Activated CD4-positive, alpha-beta T cell treated with anti-CD3 and anti-CD28 coated beads for 24 hours (primary cell): ENCODE results near the gene CNTNAP5.

Source experiments
- DNase-seq, 2 donors: peaks; one replicate each; pipeline ENCODE4 v3.0.0-alpha.2; 2020; ENCODE audit warnings: low read depth in 2 of 2

CNTNAP5 gene

DNA sequence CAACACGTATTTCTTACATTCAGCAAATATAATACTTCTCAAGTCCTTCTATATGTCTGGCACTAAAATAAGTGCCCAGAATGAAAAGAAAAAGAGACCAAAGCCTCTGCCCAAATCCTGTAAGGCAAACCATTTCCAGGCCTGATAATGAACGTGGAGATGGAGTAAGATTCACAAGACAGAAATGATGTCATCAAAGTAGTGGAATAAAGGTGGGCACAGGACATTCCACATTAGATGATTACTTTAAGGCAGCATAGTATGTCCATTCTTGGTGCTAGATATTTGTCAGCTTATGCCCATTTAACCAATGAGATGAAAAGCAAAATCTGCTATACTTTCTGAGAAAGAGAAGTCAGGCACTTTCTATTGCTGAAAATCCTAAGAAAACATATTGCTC lies 38.5 kb downstream of the CNTNAP5 start:
- no peak for DNase-seq

DNA sequence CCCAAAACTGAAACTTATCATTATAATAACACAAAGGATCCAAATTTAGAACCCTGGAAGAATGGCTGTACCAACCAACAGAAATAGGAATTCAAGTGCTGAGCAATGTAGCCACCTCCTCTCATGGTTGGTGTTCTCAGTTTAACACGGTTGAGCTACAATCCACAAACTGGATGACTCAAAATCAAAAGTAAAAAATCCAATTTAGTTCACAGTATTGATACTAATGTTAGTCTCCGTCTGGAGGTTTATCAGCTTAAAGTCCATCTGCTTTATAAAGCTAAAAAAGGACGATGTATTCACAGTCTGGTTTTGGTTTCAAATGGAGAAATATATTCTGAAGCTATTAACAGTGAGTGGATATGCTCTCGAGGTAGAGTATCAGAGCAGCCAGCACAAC lies 40.5 kb downstream of the CNTNAP5 start:
- no peak for DNase-seq

DNA sequence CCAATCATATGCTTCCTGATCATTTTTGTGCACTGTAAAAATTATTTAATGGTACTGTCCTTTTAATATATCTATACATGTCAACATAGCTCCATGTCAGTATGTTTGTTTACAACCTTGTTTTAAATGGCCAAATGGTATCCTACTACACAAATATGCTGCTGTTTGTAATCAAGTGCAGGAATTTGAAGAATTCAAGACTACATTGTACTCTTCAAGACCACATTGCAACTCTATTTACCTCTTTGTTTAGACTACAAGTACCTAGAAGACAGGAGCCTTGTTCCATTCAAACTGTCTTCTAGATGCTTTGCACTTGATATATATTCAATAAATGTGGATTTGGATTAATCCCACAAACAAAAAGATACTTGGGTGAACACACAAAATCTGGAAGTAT lies 41.7 kb downstream of the CNTNAP5 start:
- DNase-seq, result no peak

DNA sequence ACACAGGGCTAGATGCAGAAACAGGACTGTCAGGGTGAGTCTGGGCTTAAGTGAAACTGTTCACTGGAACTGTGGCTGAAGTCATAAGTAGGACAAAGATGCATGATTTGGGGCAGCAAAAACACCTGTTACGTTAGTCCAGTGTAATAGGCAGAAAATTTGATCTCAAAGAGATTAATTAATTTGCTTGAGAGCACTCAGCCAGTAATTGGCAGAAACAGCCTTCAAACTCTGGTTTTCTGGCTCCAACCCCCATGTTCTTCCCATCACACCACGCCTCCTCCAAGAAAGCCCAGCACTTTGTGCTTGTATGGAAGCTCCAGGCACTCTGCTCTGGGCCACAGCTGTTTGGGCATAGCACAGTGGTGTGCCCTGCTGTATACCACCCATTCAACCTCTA lies 54.0 kb downstream of the CNTNAP5 start:
- no peak for DNase-seq

DNA sequence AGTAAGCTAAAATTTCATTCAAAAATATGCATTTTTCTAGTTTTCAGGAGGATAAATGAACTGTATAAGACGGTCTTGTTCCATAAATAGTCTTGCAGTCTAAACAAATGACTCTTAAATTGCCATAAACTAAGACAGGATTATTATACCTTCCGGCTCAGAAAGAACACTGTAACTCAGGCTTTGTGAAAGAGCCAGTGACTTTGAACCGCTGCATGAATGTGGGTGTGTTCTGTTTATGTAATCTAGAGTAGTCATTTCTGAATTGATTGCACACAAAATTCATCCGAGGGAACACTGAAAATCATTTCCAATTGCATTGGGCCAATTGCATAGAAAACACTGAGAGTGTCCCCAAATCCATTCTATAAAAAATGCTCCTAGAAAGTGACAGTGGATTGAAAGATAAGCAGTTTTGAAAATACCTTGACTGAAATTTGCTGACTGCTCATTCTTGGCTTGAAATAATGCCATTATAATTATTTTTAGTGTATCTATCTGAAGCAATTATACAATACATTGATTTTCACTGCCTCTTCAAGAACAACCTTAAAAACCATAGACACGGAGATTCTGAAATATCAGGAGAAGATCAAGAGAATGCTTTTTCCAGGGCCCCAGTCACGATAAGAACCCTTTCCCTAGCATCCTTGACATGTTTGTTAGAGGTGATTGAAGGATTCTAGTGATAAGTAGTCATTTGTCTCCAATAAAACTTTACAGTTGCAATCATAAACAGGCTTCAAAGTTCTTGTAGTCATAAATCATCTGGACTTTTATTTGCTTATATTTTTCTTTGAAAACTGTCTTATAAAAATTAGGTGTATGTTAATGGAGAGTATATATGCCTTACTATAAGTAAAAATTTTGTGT lies 55.4 kb downstream of the CNTNAP5 start:
- no peak for DNase-seq

DNA sequence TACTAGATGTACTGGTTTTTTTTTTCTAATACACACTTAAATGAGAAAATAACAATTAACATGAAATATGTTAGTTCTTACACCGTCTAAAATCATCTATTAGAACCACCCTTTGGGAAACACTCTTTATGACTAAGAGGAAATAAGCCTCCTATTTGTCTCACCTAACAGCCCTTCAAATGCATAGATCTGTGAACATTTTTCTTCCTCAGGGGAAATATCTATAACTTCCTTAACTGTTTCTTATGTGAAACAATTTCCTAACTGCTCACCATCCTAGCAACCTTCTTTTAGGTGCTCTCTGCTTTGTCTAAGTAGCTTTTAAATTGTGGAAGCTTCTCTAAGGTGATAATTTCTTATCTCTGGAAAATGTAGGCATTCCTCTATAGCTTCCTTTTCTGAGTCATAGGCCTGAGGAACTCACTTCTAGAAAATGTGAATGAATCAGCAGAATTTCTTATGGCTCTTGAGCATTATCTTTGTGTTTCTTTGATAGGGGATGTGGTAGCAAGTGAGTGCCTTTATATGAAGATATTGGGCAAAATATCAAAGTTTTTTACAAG lies 56.1 kb downstream of the CNTNAP5 start:
- DNase-seq, result no peak

DNA sequence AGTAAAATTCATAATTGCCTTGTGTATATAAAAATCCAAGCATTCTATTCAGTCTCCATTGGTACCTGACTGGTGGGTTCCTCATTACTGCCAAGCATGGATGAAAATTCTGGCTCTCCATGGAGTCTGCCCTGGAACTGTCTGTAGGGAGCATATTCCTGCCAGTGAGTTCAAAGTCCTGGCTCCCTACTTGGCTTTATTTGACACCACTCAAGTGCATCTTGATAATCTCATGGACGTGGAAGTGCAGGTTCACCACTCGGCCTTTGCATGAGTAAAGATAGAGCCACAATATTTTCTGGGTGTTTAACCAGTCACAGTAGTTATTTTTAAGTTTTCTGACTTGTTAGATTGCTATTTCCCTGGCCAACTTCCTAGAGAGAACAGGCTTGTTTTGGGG lies 63.5 kb downstream of the CNTNAP5 start:
- no peak for DNase-seq

DNA sequence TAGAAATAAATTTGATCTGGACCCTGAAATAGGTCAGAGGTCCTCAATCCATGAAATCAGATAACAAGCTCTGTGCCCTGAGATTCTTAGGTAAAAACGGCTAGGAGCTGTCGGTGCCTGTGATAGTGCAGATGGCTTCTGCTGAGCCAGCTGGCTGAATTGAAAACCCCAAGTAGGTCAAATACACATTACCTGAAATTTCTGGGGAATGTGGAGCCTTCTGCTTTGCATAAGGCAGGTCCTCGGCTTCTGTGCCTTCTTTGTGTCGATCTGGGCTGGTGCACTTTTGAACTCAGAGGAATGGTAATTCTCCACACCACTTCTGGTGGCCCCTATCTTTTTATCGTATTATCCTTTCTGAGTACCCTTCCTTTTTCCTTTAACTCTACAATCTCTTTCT lies 66.6 kb downstream of the CNTNAP5 start:
- no peak for DNase-seq

DNA sequence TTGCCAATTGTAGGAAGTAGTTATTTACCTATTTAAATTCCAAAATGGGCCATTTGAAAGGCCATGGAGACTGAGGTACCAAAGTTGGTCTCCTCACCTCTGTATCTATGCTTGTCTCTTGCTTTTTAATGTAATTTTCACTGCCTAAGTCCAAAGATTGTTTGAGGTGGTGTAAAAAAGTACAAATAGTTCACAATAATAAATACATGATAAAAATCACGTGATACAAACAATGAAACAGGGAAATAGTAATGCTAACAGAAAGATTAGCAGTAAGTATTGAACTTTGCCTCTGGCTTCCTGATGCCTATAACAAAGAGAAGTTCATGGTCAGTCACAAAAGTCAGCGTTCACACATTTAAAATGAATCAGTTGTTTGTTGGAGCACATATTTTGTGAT lies 67.6 kb downstream of the CNTNAP5 start:
- no peak for DNase-seq

DNA sequence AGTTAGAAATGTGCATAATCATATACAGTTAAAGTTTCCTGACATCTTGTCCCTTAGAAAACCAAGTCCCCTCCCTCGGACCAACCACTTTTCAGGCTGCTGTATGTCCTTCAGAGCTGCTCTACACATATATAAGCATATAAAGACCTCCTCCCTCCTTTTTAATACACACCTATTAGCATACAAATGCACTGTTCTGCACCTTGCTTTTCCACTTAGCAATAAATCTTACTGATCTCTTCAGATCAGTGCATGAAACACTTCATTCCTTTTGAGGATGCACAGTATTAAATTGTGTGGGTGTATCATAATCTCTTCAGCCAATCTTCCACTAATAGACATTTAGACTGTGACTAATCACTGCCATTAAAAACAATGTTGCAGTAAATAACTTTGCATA lies 79.8 kb downstream of the CNTNAP5 start:
- DNase-seq, result no peak

DNA sequence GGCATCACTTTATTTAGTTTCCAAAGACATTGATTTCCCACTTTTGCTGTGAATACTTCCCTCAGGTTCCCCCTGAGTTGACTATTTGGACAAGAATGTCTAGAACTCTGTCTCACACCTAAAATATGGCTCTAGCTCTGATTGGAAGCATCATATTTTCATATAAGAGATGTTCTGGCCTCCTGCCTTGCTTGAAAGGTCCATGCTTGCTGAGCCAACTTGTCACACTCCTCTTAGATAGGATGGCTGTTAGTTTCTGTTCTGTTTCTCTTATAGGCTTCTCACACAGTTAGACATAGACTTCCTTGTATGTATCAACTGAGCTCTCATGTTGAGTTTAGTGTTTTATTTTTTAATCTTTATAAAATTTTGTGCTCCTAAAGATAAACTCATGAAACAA lies 87.1 kb downstream of the CNTNAP5 start:
- DNase-seq, result no peak

DNA sequence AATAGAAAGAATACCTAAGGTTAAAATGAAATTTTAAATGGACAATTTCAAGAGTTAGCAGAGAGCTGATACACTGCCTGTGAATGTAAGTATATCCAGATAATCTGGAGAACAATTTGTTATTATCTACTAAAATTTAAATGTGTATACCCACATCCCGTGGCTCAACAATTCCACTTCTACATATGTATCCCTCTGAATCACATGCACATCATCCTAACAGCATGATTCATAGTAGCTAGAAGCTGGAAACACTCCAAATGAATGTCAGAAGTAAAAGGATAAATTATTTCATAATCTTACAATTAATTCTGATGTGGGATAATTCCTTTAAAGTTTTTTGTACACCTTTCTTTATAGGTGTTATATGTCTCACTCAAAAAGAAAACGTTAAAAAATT lies 87.9 kb downstream of the CNTNAP5 start:
- DNase-seq, result no peak

DNA sequence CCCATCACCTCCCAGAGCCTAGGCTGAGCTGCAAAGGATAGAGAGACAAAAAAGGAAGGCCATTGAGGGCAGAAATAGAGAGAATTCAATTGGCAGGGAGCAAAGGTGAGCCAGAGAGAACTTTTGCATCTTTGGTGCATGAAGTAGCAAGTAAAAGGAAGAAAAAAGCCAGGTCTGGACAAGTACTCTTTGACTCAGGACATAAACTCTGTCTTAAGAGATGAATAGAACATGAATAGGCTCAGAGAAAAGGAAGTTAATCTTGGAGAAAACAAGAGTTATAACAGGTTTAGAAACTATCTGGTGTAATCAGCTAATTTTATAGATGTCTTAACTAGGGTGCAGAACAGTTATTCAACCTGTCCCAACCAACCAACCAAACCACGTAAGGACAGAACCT lies 95.2 kb downstream of the CNTNAP5 start:
- no peak for DNase-seq

DNA sequence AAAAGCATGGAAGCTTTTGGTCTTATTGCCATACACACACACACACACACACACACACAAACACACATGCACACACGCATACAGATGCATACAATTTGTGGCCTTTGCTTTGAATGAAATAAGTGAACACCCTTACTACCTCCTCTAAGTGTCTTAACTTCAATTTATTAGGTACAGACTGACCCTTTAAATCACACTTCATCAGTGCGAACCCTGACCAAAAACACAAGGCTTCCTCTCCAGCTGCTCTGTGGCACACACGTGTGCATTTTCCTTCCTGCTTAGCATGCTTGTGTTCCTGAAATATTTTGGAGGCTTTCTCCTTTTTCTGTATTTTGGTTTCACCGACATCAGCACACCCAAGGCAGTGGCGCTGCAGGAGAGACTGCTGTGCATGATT lies 96.0 kb downstream of the CNTNAP5 start:
- DNase-seq, result no peak

DNA sequence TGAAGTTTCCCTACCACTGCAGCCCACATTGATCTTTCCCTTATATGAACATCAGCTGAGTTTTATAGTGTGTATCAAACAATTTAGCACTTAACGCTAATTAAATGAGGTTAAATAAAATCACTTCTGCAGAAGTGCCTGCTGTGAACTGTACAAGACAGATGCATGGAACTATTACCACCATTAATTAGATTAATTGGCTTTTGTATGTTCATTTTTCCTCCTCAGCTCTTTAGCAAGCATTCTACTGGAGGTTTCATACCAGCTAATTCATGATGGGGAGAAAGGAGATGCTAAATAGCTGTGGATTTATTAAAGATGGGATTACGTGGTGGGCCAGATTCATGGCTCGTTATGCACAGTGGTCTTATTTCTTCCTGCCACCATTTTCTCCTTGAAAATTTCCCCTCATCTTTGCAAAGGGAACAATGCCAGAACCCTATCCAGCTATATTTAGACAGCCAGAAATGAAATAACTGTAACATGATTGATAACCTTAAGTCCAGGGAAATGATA lies 96.7 kb downstream of the CNTNAP5 start:
- DNase-seq, result no peak

DNA sequence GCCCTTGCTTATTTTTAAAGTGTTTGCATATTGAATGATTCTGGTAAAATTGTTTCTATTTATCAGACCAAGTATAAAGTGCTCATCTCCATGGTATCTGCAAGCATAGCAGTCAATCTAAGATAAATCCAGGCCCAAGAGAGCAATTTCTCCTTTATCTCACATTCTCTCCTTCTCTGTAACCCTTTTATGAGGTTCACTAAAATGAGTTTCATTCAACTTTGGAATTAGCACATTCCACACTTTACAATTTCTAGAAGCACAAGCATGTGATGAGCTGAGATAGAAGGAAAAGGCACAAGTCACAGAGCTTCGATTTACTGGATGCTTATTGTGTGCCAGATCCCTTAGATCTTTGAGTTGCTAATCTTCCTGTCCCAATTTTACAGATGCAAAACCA lies 97.3 kb downstream of the CNTNAP5 start:
- no peak for DNase-seq

DNA sequence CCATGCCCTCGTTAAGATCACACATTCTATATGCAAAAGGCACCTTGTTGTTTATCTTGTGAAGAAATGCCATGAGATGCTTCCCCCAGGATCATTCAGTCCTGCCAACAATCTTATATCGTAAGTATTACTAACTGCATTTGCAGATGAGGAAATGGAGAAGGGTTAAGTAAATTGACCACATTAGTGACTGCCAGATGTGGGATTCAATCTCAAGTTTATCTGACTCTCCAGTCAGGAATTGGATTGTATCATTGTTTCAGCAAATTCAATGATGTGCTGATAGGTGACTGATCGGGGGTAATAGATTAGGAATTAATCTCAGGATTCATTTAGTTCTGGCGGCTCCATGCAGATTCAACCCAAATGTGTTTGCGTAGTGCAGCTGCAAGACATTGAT lies 106.2 kb downstream of the CNTNAP5 start:
- no peak for DNase-seq

DNA sequence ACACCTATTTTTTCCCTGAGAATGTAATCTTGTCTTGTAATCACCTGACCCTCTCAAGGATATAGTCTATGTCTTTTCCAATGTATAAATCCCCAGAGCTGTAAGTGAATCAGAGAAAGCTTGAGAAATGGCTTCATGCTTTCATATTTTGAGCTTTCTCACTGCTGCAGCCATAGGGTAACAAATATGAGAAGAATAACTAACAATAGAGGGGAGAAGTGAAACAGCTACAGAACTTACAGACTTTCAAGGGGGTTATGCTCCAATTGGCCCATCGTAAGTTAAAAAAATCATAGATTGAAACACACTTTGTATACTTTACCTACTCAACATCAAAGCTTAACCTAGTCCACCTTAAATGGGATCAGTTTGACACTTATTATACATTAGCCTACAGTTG lies 111.0 kb downstream of the CNTNAP5 start:
- no peak for DNase-seq

DNA sequence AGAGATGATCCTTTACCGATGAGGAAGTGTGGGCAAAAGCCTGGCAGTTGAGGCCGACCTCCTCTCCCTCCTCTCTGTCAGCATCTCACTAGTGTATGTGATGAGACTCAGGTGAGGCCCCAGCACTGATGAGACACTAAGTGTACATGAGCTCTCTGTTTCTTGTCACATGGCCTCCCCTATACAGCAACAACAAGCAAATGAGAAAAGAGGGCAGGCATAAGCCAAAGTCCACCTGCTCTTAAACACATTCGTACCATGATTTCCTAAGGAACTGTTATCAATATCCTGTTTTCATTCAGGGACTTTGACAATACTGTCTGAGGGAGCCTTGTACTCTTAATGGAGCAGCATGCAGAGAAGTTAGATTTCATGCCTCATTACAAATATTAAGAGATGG lies 113.0 kb downstream of the CNTNAP5 start:
- no peak for DNase-seq

DNA sequence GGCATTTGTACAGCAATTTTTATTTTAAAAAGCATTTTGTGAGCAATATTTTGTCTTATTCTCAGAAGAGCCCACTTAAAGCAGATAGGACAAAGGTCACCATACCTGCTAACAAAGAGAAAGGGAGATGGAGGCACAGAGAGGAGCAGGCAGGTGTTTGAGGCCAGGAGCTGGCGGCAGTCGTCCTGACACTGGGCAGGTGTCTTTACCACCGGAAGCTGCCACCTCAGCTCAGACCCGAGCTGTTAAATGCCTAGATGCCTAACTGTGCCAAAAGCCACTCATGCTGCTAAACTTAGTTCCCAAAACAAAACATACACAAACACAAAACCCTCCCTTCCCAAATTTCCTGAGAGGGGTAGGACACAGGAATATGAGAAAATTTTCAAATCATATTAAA lies 120.9 kb downstream of the CNTNAP5 start:
- no peak for DNase-seq

DNA sequence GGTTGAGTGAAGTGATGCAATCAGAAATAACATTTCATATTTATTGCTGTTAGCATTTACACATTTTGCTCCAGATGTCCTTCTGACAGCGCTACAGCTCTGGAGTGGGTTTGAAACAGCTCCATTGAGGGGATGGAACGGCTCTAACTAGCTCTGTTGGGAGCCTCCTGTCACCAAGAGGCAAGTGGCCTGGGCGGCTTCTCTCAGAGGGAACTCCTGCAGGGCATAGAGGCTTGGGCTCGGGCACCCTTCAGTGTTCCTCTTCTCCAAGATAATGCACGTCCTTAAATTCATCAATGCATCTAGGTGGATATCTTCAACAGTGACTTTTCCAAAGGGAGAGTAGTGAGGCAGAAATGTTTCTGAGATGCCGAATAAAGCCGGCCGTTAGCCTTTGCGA lies 122.5 kb downstream of the CNTNAP5 start:
- no peak for DNase-seq

DNA sequence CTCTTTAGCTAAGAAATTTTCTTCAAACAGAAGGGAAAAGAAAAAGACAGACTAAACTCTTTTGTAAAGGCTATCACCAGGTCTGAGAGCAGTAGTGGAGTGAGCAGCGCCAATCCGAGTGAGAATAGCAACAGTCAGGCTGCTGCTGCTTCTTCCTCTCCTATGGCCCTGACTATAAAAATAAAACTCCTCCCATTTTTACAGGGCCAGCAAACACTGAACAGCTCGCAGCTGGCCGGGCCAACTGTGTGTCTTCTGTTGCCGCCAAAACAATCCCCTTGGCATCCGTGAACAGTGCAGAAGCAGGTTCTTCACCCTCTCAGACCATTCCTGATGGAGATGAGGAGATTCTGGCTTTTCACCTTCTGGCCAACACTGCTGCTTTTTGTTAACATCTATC lies 124.5 kb downstream of the CNTNAP5 start:
- DNase-seq, result no peak

DNA sequence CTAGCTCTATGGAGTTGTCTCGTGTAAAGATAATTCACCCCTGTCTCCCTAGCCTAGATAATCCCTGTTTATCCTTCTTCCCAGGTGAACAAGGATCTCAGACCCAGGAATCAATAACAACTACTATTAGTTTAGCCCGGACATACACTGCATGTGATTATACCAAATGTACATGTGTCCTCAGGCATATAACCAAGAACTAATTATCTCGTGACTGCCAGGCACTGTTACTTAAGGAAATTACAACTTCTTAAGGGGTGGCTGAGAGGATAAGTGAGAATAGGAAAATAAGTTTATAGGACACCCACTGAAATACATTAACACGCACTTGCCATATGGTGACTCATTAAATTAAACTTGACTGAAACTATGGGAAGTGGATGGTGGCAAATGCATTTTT lies 126.6 kb downstream of the CNTNAP5 start:
- DNase-seq, result no peak

DNA sequence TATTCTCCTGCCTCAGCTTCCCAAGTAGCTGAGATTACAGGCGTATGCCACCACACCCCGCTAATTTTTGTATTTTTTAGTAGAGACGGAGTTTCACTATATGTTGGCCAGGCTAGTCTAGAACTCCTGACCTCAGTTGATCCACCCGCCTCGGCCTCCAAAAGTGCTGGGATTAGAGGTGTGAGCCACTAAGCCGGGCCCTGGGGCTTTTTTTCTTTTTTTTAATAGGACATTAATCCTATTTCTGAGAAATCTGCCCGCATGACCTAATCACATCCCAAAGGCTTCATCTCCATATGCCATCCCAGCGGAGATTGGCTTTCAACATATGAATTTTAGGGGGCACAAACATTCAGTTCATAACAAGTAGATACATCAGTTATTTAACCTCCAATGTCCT lies 128.6 kb downstream of the CNTNAP5 start:
- DNase-seq, result no peak
